DMS153 treated with DMSO at 0.1 percent for 48 hours (cell line): ENCODE data around the gene ANTXR1.
A peak's percentile ranks its signal among the peaks of the same experiment; 100 is the strongest.

Experiments
- DNase-seq: peaks from one replicate; lab custom pipeline; 2025; ENCODE audit not compliant: unreplicated experiment; lab: John Stamatoyannopoulos, UW

ANTXR1 gene

GRCh38 chr2:69013142-69013839 lies at the start of gene ANTXR1:
ANTXR1 (plus strand) TSS chr2:69013179; CDS start chr2:69013500, 321 bp downstream.
- peak; percentile 53 for DNase-seq

GRCh38 chr2:68964282-68964681 lies 48.7 kb upstream of the ANTXR1 start:
- DNase-seq = no peak

- DNase-seq = no peak
Observed at GRCh38 chr2:68968221-68968620, 44.8 kb upstream of the ANTXR1 start.

DNA sequence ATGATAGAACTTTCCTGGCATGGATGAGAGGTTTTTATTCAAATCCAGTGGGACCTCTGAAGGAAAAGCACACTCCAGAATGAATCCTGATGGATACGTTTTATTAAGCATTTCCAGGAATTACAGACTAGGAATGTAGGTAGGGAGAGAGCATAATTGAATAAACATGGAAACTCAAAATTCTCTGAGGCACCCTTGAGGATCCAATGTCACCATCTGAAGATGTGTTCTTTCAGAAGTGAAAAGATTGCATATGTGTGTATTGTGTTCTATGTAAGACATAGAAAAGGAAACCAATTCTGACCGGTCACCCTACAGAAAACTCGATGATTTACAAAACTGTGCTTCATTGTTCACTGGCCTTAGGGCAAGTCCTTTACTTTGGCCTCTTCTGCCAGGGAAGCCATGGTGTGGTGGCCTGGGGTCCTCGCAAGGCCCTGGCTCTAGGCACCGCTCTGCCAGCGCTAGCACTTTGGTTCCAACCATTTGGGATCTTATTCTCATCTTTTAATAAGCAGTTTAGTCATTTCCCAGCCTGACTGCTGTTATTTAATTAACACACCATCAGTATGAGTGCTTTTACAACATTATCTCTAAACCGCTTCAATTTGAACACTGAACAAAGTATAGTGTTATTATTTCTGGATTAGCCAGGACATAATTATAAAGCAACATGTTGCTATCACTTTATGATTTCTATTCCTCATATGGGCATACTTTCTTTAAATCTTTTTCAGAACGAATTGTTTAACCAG lies 43.1 kb upstream of the ANTXR1 start:
- no peak for DNase-seq

GRCh38 chr2:68970566-68971265 lies 42.3 kb upstream of the ANTXR1 start:
- no peak for DNase-seq

DNA sequence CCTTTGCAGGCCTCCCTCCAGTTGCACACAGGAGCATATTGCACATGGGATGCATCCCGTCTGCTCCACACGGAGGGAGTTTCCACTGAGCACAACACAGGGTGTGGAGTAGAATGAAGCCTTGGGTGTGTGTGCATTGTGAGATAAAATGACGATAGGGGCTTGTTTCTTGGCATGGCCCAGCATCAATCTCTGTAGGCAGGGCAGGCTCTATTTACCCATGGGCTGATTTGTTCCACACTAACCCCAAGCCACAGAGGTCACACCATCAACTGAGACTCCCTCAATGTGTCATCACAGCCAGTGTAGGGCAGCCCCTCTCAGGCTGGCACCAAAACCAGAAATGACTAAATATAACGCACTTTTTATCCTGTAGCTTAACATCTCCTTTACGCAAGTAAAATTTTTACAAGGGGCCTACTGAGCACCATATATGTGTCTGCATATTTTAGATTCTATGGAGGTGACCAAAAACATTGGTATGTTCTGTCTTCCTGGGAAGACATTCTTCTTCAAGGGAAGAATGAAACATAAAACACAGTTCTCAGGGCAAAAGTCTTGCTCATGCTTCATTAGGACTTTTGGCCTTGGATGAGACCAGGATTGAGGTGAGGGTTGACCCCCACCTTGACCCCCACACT lies 41.3 kb upstream of the ANTXR1 start:
- DNase-seq = no peak

DNA sequence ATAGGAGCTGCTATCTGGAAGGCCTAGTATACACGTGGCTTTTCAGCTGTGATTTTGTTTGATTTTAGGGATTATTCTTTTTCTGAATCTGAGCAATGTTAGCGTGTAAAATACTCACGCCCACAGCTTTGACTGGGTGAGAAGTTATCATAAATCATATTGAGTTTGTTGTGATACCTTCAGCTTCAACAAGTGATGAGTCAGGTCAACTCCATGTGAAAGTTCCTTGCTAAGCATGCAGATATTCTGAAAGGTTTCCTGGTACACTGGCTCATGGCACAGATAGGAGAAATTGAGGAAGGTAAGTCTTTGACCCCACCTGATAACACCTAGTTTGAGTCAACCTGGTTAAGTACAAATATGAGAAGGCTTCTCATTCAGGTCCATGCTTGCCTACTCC lies 38.7 kb upstream of the ANTXR1 start, which contains the start of gene GKN1:
Gene GKN1 (plus strand): TSS at position 386 of the 400 bp plus-strand sequence. CDS start 42 bp downstream, outside the sequence.
- DNase-seq = no peak

- DNase-seq = no peak
Observed at GRCh38 chr2:68974946-68975665, 37.9 kb upstream of the ANTXR1 start.

- no peak for DNase-seq
Observed at GRCh38 chr2:68975844-68976243, 37.1 kb upstream of the ANTXR1 start.

- no peak for DNase-seq
Observed at GRCh38 chr2:68977453-68977852, 35.5 kb upstream of the ANTXR1 start.

- DNase-seq = no peak
Observed at GRCh38 chr2:68978098-68978497, 34.9 kb upstream of the ANTXR1 start.

DNA sequence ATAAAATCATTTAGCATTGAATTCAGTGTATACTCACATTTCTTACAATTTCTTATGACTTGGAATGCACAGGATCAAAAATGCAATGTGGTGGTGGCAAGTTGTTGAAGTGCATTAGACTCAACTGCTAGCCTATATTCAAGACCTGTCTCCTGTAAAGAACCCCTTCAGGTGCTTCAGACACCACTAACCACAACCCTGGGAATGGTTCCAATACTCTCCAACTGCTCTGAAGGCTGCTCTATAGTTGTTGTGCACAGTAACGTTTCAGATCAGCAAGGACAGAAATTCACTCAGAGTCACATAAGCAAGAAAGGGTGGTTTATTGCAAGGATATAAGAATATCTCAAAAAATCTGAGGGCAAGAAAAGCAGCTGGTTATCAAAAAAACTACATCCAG lies 32.0 kb upstream of the ANTXR1 start:
- no peak for DNase-seq

GRCh38 chr2:68987021-68987503 lies 25.9 kb upstream of the ANTXR1 start:
- no peak for DNase-seq

- no peak for DNase-seq
Observed at GRCh38 chr2:68989035-68989434, 23.9 kb upstream of the ANTXR1 start.

DNA sequence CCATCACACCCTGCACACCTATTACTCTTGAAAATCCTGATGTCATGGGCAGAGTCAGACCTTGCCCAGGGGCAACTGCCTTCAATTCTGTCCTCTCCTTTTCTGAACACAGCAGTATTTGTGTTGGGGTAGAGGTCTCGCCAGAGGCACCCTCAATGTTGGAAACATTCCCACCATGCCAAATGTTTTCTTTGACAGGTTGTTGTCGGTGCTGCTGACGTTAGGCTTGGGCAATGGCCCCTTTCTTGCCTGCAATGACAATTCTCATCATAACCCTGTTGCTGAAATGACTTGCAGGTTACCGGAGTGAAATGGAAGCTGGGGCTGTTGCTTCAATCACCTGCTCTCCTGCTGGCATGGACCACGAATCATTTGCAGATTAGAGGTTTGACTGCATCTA lies 20.6 kb upstream of the ANTXR1 start:
- no peak for DNase-seq

DNA sequence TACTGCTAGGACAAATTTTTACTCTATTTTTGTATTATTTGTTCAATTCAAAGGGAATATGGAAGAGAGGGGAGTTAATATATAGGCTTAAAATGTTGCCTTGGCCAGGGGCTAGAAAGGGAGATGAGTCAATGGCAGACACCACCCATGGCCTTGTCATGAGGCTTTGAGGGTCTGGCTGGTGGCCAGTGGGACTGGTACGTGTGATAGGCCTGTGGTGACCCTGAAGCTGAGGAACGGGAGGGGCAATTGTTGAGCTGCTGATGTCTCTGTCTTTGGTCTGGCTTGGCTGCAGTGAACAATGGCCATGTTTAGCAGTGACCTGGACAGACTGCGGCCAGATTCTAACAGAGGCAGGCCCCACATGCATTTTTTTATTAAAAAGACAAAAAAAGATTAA lies 20.0 kb upstream of the ANTXR1 start:
- DNase-seq = no peak

DNA sequence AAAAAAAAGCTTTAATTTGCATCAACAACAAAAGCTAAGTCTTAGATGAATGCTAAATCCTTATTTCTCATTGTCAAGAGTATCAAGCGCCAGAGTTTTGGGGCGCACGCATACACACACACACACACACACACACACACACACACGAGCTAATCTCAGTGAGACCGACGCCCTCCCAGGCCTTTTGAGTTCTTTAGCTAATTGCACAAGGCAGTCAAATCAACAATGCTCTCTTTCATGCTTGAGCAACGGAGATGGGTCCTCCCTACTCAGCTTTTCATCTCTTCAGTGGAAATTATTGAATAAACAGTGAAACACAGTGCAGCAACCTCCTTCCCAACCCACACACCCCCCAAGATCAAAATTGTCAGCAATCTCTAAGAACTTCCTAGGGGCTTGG lies 19.3 kb upstream of the ANTXR1 start:
- DNase-seq = no peak

DNA sequence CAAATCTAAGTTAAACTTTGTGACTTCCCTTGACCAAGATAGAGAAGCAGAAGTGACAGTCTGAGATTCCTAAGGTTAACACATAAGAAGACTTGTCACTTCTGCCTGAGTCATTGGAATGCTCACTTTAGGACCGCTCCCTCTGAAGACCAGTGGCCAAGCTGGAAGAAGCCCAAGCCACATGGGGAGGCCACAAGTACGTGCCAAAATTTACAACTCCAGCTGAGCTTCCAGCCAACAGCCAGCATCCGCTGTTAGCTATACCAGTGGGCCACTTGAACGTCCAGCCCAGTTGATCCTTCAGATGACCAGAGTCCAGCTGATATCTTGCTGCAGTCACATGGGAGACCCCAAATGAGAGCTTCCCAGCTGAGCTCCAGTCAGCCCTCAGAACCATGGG lies 18.1 kb upstream of the ANTXR1 start:
- DNase-seq = no peak

DNA sequence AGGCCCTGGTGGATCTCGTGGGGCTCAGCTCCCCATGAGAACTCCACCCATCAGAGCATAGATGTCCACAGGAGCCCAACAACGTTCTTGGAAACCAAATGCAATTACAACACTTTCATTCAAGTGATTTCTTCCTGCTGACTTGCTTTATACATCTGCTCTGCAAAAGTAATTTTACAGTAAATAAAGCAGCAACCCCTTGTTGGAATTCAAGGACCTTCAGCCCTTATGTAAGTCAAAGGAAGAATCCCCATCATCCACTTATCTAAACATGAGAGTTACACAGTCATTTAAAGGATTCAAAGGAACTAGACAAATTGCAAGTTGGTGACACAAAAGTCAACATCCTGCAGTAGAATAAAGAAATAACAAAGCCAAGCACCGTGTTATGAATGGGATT lies 17.1 kb upstream of the ANTXR1 start:
- no peak for DNase-seq

DNA sequence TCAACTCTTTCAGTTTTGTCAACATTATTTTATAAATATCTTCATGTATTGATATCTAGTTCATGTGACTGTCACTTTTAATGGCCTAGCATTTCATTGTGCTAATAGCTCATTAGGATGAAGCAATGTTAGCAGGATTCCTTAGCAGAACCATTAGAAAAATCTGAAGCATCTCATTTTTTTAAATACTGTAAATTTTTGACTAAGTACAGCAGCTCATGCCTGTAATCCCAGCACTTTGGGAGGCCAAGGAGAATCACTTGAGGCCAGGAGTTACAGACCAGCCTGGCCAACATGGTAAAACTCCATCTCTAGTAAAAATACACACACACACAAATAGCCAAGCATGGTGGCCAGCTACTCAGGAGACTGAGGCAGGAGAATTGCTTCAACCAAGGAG lies 15.6 kb upstream of the ANTXR1 start:
- no peak for DNase-seq

DNA sequence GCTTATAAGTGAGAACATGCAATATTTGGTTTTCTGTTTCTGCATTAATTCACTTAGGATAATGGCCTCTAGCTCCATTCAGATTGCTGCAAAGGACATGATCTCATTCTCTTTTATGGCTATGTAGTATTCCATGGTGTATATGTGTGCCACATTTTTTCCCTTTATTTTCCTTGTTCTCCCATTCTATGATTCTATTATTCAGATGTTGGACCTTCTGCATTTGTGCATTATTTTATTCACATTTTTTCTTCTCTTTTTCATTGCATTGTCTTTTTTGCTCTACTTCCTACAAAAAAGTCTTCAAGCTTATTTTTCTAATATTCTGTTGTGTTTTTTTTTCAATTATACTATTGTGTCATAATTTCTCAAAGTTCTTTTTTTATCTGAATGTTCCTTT lies 11.1 kb upstream of the ANTXR1 start:
- no peak for DNase-seq
